GM18511 (cell line): Measurements from ENCODE around the gene RAB39B.
"Not testable (repeated sequence)": the region's sequence is repeated elsewhere in the genome, so short reads cannot be mapped to it uniquely, and the experiment has no call there.

ENCODE experiments used
- ATAC-seq: cut with Tn5 transposase; IDR thresholded peaks from one replicate; pipeline ENCODE4 v1.9.1; 2021; ENCODE audit warnings: mild to moderate bottlenecking, moderate library complexity; ENCODE audit not compliant: unreplicated experiment

RAB39B gene

GRCh38 chrX:155263854-155264628 is at the start of gene RAB39B:
RAB39B (minus strand) TSS chrX:155264491; CDS start chrX:155264288, 203 bp downstream.
- ATAC-seq, result peak; percentile 86

- ATAC-seq, result no peak
Measured at GRCh38 chrX:155313766-155314165, 49.5 kb upstream of the RAB39B start.

- no peak for ATAC-seq
Measured at GRCh38 chrX:155293771-155294170, 29.5 kb upstream of the RAB39B start.

- no peak for ATAC-seq
Measured at GRCh38 chrX:155279873-155280272, 15.6 kb upstream of the RAB39B start.

- ATAC-seq, result no peak
Measured at GRCh38 chrX:155270969-155271368, 6.7 kb upstream of the RAB39B start.

- ATAC-seq, result not testable (repeated sequence)
Measured at GRCh38 chrX:155267995-155268394, 3.7 kb upstream of the RAB39B start.

- ATAC-seq, result no peak
Measured at GRCh38 chrX:155266439-155266838, 2.1 kb upstream of the RAB39B start.

- ATAC-seq, result peak; percentile 30
Measured at GRCh38 chrX:155262970-155263754, 1.1 kb downstream of the RAB39B start.

- no peak for ATAC-seq
Measured at GRCh38 chrX:155259752-155260151, 4.5 kb downstream of the RAB39B start.

GRCh38 chrX:155251391-155251790 is 12.9 kb downstream of the RAB39B start:
- no peak for ATAC-seq

- no peak for ATAC-seq
Measured at GRCh38 chrX:155247497-155247896, 16.8 kb downstream of the RAB39B start.

GRCh38 chrX:155246748-155247147 is 17.5 kb downstream of the RAB39B start:
- no peak for ATAC-seq

GRCh38 chrX:155242300-155242699 is 22.0 kb downstream of the RAB39B start:
- no peak for ATAC-seq

- no peak for ATAC-seq
Measured at GRCh38 chrX:155237719-155238118, 26.6 kb downstream of the RAB39B start.

- ATAC-seq, result no peak
Measured at GRCh38 chrX:155235891-155236290, 28.4 kb downstream of the RAB39B start.

- peak; percentile 87 for ATAC-seq
Measured at GRCh38 chrX:155231163-155231562, 33.1 kb downstream of the RAB39B start.

GRCh38 chrX:155225774-155226173 is 38.5 kb downstream of the RAB39B start:
- ATAC-seq, result no peak

GRCh38 chrX:155223746-155224145 is 40.5 kb downstream of the RAB39B start:
- not testable (repeated sequence) for ATAC-seq

GRCh38 chrX:155221351-155221750 is 42.9 kb downstream of the RAB39B start:
- ATAC-seq, result no peak

- ATAC-seq, result no peak
Measured at GRCh38 chrX:155218777-155219176, 45.5 kb downstream of the RAB39B start.

GRCh38 chrX:155216940-155217440 is 47.3 kb downstream of the RAB39B start:
- no peak for ATAC-seq
